C4-2B (cell line): ENCODE measurements around the gene GABARAPL2.

Experiments
- ZFX ChIP-seq: fragments of 450-650 bp; IDR thresholded peaks from 2 replicates; pipeline ENCODE4 v1.6.1; 2017
- TF ChIP-seq, protein P1 (sequence below): fragments of 450-650 bp; conservative IDR thresholded peaks from 2 replicates; pipeline ENCODE4 v1.5.1; 2017; ENCODE audit warnings: mild to moderate bottlenecking

DNA sequence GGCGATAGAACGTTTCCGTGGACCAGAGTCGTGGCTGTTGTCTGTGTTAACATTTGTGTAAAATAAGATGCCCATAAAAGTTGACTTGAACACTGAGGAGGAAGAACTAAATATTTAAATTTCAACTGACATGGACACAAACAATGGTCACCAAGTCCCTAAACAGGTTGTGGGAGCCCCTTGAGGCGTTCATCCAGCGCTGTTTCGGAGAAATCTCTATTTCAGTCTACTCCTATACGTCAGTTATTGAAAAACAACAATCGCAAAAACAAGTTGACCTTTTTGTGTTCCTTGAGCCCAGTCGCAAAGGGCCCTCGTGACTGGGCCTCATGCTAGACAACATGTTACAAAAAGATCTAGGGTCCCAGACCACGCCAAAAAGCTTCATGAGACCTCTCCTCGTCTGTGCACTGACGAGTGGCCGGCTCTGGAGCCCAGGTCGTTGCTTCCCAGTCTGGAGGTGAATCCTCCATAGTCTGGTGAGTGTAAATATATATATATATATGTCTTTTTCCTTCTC lies 9.7 kb upstream of the GABARAPL2 start:
- TF ChIP-seq, protein P1, sequence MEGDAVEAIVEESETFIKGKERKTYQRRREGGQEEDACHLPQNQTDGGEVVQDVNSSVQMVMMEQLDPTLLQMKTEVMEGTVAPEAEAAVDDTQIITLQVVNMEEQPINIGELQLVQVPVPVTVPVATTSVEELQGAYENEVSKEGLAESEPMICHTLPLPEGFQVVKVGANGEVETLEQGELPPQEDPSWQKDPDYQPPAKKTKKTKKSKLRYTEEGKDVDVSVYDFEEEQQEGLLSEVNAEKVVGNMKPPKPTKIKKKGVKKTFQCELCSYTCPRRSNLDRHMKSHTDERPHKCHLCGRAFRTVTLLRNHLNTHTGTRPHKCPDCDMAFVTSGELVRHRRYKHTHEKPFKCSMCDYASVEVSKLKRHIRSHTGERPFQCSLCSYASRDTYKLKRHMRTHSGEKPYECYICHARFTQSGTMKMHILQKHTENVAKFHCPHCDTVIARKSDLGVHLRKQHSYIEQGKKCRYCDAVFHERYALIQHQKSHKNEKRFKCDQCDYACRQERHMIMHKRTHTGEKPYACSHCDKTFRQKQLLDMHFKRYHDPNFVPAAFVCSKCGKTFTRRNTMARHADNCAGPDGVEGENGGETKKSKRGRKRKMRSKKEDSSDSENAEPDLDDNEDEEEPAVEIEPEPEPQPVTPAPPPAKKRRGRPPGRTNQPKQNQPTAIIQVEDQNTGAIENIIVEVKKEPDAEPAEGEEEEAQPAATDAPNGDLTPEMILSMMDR: no peak
- TF ChIP-seq ZFX: no peak
